GM12878 (cell line): ENCODE results near the gene PCDHB7. TPM values are rescaled to one million over a fixed set of nuclear protein-coding genes. Genes with fewer than 3 reads are reported as not detected.
"Not testable (repeated sequence)": the region's sequence is repeated elsewhere in the genome, so short reads cannot be mapped to it uniquely, and the experiment has no call there.

Experiments used
- ATAC-seq: fragments of 200-7000 bp; cut with Tn5 transposase; 3 replicates; pipeline ENCODE4 v1.9.1; 2020; ENCODE audit warnings: mild to moderate bottlenecking, moderate library complexity
- BruUV-seq: library from RNA; stranded (reverse); fragments of 400-500 nt; replicated peaks from 2 replicates; lab custom pipeline; 2021; lab: Mats Ljungman, UMichigan
- CTCF ChIA-PET: fragments of 300-600 bp; sonication (Branson Sonifier 250); formaldehyde crosslinking; extraction: SDS; loops from one replicate; lab custom pipeline; 2021; ENCODE audit warnings: inconsistent platforms; lab: Yijun Ruan, JAX
- POLR2A ChIA-PET: fragments of 350-600 bp; formaldehyde crosslinking; extraction: SDS; loops from one replicate; lab custom pipeline; 2021; ENCODE audit warnings: inconsistent platforms; lab: Charles Lee
- RAD21 ChIA-PET: fragments of 300-600 bp; sonication (Branson Sonifier 250); formaldehyde crosslinking; loops from one replicate; lab custom pipeline; 2023; ENCODE audit warnings: antibody characterized with exemption; ENCODE audit not compliant: unreplicated experiment; lab: Charles Lee
- SMC1A ChIA-PET: fragments of 300-600 bp; sonication (Branson Sonifier 250); formaldehyde crosslinking; loops from one replicate; lab custom pipeline; 2023; ENCODE audit not compliant: unreplicated experiment, uncharacterized antibody; lab: Charles Lee
- DNase-seq: peaks from one replicate; pipeline ENCODE4 v3.0.0-alpha.2; 2011; ENCODE audit warnings: low read depth, low spot score
- FAIRE-seq: peaks from 3 replicates; lab custom pipeline; 2011; peaks lifted over from hg19 to GRCh38; lab: Jason Lieb, UNC
- H2AFZ ChIP-seq: 2 replicates; pipeline ENCODE4 v1.6.0; 2011; ENCODE audit warnings: low read depth, low read length, control low read depth; ENCODE audit not compliant: control insufficient read depth
- H3K27ac ChIP-seq: 2 replicates; pipeline ENCODE4 v1.5.1; 2011; ENCODE audit warnings: control low read depth; ENCODE audit not compliant: control insufficient read depth, insufficient read depth
- H3K27me3 ChIP-seq, 2 experiments: replicated peaks in 1 of 2; 2 replicates each; pipeline versions ENCODE4 v1.6.0 to v1.6.1; 2011; ENCODE audit warnings: low read length in 1 of 2; ENCODE audit not compliant: control insufficient read depth in 2 of 2, insufficient read depth in 2 of 2
- H3K36me3 ChIP-seq, 2 experiments: 2 replicates each; pipeline ENCODE4 v1.5.1; 2011; ENCODE audit warnings: low read length in 1 of 2; ENCODE audit not compliant: control insufficient read depth in 2 of 2, insufficient read depth in 2 of 2
- H3K4me1 ChIP-seq: 2 replicates; pipeline ENCODE4 v1.6.1; 2011; ENCODE audit warnings: mild to moderate bottlenecking, low read length, moderate library complexity, mixed read lengths; ENCODE audit not compliant: control insufficient read depth, insufficient read depth
- H3K4me2 ChIP-seq: 2 replicates; pipeline ENCODE4 v1.6.0; 2011; ENCODE audit warnings: control low read depth; ENCODE audit not compliant: control insufficient read depth, insufficient read depth
- H3K4me3 ChIP-seq: fragments of 200-600 bp; sonication (generic); 2 replicates; pipeline ENCODE4 v1.5.1; 2016
- H3K79me2 ChIP-seq: 2 replicates; pipeline ENCODE4 v1.6.0; 2011; ENCODE audit warnings: low read length; ENCODE audit not compliant: control insufficient read depth, insufficient read depth
- H3K9ac ChIP-seq: 2 replicates; pipeline ENCODE4 v1.8.0; 2011; ENCODE audit warnings: low read length, control low read depth, mixed read lengths; ENCODE audit not compliant: control insufficient read depth, insufficient read depth
- H3K9me3 ChIP-seq: replicated peaks from 3 replicates; pipeline ENCODE4 v1.5.1; 2011; ENCODE audit warnings: mild to moderate bottlenecking, low read length; ENCODE audit not compliant: control insufficient read depth, insufficient read depth
- H4K20me1 ChIP-seq: 2 replicates; pipeline ENCODE4 v1.6.0; 2011; ENCODE audit not compliant: control insufficient read depth, insufficient read depth
- ATF7 ChIP-seq: fragments of 450-650 bp; IDR thresholded peaks from 2 replicates; pipeline ENCODE4 v1.6.1; 2016; ENCODE audit warnings: low read depth, mild to moderate bottlenecking
- CREB1 ChIP-seq: IDR thresholded peaks from 2 replicates; pipeline ENCODE4 v1.6.1; 2012; ENCODE audit warnings: low read depth, mild to moderate bottlenecking, inconsistent platforms
- IRF4 ChIP-seq: IDR thresholded peaks from 2 replicates; pipeline ENCODE4 v1.6.1; 2011; ENCODE audit warnings: low read depth, low read length
- NFYB ChIP-seq: IDR thresholded peaks from 2 replicates; pipeline ENCODE4 v1.6.1; 2011; ENCODE audit warnings: low read depth, mild to moderate bottlenecking, low read length, improper control_type of control experiment, moderate library complexity; ENCODE audit not compliant: insufficient read depth
- RELA ChIP-seq: fragments of 450-650 bp; IDR thresholded peaks from 2 replicates; pipeline ENCODE4 v1.8.0; 2014; ENCODE audit warnings: borderline replicate concordance; ENCODE audit not compliant: partially characterized antibody
- REST ChIP-seq: IDR thresholded peaks from 2 replicates; pipeline ENCODE4 v1.6.1; 2012; ENCODE audit warnings: mild to moderate bottlenecking, low read depth, low read length
- WGBS: methylation state at CpG from one replicate; pipeline ENCODE4 v1.1.6; 2016; ENCODE audit warnings: low lambda C conversion rate; ENCODE audit not compliant: insufficient replicate concordance, insufficient coverage; ENCODE audit errors: missing lambda C conversion rate; 5-methylcytosine and 5-hydroxymethylcytosine counted together
- in situ Hi-C: fragments of 300-500 bp; cut with MboI; formaldehyde crosslinking; loops from 9 replicates; pipeline ENCODE4 v1.14.3; 2018; ENCODE audit warnings: mixed read lengths
- intact Hi-C: fragments of 100-400 bp; cut with micrococcal nuclease; formaldehyde crosslinking; loops from one replicate; pipeline ENCODE4 v1.14.2; 2022; ENCODE audit not compliant: unreplicated experiment
- polyA plus RNA-seq, 11 experiments: library from polyadenylated mRNA; depleted of rRNA in 4 of 11; unstranded in 6 of 11; stranded (reverse) in 5 of 11; fragments of >200 nt; fragmentation: Nextera tagmentation in 4 of 11; fragmentation: Illumina TruSeq in 1 of 11; extraction: Ambion mirVana in 4 of 11; extraction: Trizol in 1 of 11; gene quantifications; 1 replicate in 1 of 11; 2 replicates in 10 of 11; pipeline versions ENCODE4 v1.2.1 to v1.2.3, GENCODE V29; 2011 to 2016; ENCODE audit warnings: inconsistent platforms in 2 of 11, missing spikeins in 2 of 11, low read depth in 1 of 11
- total RNA-seq, 4 experiments: library from RNA; depleted of rRNA in 3 of 4; stranded (reverse); fragments of >200 nt in 3 of 4; fragmentation: Illumina TruSeq in 1 of 4; extraction: Trizol in 1 of 4; gene quantifications; 2 replicates each; pipeline versions ENCODE4 v1.2.1 to v1.2.3, GENCODE V29; 2013 to 2021
- TF ChIP-seq, protein P1 (sequence below): fragments of 450-650 bp; conservative IDR thresholded peaks from 2 replicates; pipeline ENCODE4 v1.6.1; 2017; ENCODE audit warnings: mild to moderate bottlenecking, moderate library complexity
- TF ChIP-seq, protein P2 (sequence below): IDR thresholded peaks from 2 replicates; pipeline ENCODE4 v1.6.1; 2011; ENCODE audit warnings: borderline replicate concordance, low read depth, mild to moderate bottlenecking, moderate library complexity, low read length; ENCODE audit not compliant: insufficient read depth, poor library complexity, severe bottlenecking

PCDHB7 gene
- total and polyA plus RNA-seq, 10 of the 15 experiments (the other 5 are each of a cell fraction or from before 2014, with no cell fraction given) = not detected

DNA sequence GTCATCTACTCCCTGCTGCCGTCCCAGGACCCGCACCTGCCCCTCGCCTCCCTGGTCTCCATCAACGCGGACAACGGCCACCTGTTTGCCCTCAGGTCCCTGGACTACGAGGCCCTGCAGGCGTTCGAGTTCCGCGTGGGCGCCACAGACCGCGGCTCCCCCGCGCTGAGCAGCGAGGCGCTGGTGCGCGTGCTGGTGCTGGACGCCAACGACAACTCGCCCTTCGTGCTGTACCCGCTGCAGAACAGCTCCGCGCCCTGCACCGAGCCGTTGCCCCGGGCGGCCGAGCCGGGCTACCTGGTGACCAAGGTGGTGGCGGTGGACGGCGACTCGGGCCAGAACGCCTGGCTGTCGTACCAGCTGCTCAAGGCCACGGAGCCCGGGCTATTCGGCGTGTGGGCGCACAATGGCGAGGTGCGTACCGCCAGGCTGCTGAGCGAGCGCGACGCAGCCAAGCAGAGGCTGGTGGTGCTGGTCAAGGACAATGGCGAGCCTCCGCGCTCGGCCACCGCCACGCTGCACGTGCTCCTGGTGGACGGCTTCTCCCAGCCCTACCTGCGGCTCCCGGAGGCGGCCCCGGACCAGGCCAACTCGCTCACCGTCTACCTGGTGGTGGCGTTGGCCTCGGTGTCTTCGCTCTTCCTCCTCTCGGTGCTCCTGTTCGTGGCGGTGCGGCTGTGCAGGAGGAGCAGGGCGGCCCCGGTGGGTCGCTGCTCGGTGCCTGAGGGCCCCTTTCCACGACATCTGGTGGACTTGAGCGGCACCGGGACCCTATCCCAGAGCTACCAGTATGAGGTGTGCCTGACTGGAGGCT is 2.1 kb downstream of the PCDHB7 start:
- CTCF ChIA-PET, H3K27ac ChIP-seq, RAD21 ChIA-PET, POLR2A ChIA-PET, H2AFZ ChIP-seq, H3K4me1 ChIP-seq, DNase-seq, H3K9me3 ChIP-seq, SMC1A ChIA-PET, H3K4me3 ChIP-seq, ATAC-seq, H4K20me1 ChIP-seq, H3K36me3 ChIP-seq, intact Hi-C loops, H3K27me3 ChIP-seq, FAIRE-seq, H3K9ac ChIP-seq, BruUV-seq, H3K4me2 ChIP-seq, H3K79me2 ChIP-seq: not testable (repeated sequence)
- in situ Hi-C loops = loop anchor here (5.0 kb wide), 1 partner anchor 38 kb away; the partner anchor contains the start of gene PCDHB13
- 80% methylated on average over 65 of the region's 79 CpGs for WGBS

DNA sequence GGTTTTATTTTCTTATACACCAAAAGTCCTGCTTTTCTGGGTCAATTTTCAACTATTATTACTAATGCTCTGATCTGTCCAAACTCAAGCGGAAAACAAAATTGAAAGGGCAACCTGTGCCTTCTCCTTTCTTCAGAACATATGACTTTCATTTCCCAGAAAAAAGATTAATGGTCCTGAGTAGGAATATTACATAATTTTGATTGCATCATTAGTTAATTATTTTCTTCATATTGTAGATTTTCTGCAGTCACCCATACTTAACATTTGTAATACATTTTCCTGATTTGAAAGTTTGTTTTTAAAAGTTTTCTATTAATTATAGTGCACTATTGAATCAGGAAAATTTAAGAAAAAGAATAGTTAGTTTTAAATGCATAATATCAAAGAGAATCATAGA is 3.5 kb downstream of the PCDHB7 start:
- Histone ChIP-seq H3K79me2 (no peaks in the 10 kb centered on the region), H3K4me1 (no peaks in the 10 kb centered on the region), H2AFZ (no peak overlapping the region), H3K27ac (no peak overlapping the region), H4K20me1 (no peaks in the 10 kb centered on the region), H3K9ac (no peak overlapping the region), H3K9me3 (no peaks in the 10 kb centered on the region; the same call in 2 of the 3 replicates), H3K27me3 (no peaks in the 10 kb centered on the region), H3K4me3 (no peak overlapping the region), H3K4me2 (no peak overlapping the region), H3K36me3 (no peaks in the 10 kb centered on the region)
- FAIRE-seq = no peak
- DNase-seq = no peak
- in situ Hi-C loops = loop anchor here (5.0 kb wide), 1 partner anchor 36 kb away; the partner anchor contains the start of gene PCDHB13
- ChIA-PET CTCF (no interaction called here), POLR2A (no interaction called here), RAD21 (no interaction called here), SMC1A (no interaction called here)
- ATAC-seq = no peak
- BruUV-seq = no TSS peak
- intact Hi-C loops = no loop called here
- 70% methylated on average over 1 of the region's 1 CpG for WGBS
- no peak for TF ChIP-seq CREB1
- no peak for TF ChIP-seq REST
- no peak for TF ChIP-seq RELA
- TF ChIP-seq NFYB = no peak
- TF ChIP-seq, protein P1, sequence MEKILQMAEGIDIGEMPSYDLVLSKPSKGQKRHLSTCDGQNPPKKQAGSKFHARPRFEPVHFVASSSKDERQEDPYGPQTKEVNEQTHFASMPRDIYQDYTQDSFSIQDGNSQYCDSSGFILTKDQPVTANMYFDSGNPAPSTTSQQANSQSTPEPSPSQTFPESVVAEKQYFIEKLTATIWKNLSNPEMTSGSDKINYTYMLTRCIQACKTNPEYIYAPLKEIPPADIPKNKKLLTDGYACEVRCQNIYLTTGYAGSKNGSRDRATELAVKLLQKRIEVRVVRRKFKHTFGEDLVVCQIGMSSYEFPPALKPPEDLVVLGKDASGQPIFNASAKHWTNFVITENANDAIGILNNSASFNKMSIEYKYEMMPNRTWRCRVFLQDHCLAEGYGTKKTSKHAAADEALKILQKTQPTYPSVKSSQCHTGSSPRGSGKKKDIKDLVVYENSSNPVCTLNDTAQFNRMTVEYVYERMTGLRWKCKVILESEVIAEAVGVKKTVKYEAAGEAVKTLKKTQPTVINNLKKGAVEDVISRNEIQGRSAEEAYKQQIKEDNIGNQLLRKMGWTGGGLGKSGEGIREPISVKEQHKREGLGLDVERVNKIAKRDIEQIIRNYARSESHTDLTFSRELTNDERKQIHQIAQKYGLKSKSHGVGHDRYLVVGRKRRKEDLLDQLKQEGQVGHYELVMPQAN = no peak
- TF ChIP-seq ATF7 = no peak
- TF ChIP-seq, protein P2, sequence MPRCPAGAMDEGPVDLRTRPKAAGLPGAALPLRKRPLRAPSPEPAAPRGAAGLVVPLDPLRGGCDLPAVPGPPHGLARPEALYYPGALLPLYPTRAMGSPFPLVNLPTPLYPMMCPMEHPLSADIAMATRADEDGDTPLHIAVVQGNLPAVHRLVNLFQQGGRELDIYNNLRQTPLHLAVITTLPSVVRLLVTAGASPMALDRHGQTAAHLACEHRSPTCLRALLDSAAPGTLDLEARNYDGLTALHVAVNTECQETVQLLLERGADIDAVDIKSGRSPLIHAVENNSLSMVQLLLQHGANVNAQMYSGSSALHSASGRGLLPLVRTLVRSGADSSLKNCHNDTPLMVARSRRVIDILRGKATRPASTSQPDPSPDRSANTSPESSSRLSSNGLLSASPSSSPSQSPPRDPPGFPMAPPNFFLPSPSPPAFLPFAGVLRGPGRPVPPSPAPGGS = no peak
- TF ChIP-seq IRF4 = no peak
